HPDE6-E6E7 (cell line): ENCODE results near the gene VPS13C.

ENCODE experiments used
- DNase-seq: peaks from one replicate; pipeline ENCODE4 v3.0.0; 2011; ENCODE audit warnings: missing footprints; ENCODE audit errors: extremely low spot score

The VPS13C gene

GRCh38 chr15:61938249-61938648 lies 122.0 kb downstream of the VPS13C start:
- DNase-seq, result no peak

- DNase-seq, result no peak
Observed at GRCh38 chr15:61936528-61937195, 123.6 kb downstream of the VPS13C start.

DNA sequence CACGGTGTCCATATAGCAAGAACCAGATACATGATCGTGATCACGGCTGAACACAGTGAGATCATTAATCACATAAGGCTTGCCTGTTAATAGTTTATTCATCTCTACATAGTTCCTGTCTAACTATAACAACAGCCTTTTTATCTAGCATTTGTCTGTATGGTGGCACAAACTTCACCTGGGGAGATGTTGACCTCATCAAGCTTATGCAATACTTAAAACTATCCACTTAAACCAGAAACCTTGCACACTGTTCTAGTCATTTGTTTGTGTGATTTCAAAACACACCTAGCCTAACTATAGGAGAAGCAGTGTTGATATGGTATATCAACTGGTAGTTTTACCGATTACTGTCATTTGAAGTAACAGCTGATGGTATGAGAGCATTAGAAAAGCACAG lies 124.8 kb downstream of the VPS13C start:
- no peak for DNase-seq

DNA sequence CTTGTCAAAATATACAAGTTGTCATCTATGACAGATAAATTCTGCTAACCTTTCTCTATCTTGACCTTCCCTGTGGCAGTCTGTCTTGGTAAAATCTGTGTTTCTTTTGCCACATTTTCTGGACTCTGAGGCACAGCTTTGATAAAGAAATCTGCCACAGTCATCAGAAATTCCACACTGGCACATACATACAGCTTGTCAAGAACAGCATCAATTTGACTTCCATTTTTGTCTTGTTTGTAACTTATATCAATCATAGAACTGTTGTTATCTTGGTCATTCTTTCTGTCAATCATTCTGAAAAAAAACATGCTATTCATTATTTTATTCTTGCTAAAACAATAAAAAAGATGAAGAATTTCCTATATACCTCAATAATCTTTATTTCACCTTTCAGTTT lies 130.8 kb downstream of the VPS13C start:
- no peak for DNase-seq

GRCh38 chr15:61923173-61923572 lies 137.1 kb downstream of the VPS13C start:
- DNase-seq, result no peak

GRCh38 chr15:61921093-61921492 lies 139.2 kb downstream of the VPS13C start:
- no peak for DNase-seq

- no peak for DNase-seq
Observed at GRCh38 chr15:61917457-61917856, 142.8 kb downstream of the VPS13C start.

- no peak for DNase-seq
Observed at GRCh38 chr15:61916104-61916503, 144.1 kb downstream of the VPS13C start.

DNA sequence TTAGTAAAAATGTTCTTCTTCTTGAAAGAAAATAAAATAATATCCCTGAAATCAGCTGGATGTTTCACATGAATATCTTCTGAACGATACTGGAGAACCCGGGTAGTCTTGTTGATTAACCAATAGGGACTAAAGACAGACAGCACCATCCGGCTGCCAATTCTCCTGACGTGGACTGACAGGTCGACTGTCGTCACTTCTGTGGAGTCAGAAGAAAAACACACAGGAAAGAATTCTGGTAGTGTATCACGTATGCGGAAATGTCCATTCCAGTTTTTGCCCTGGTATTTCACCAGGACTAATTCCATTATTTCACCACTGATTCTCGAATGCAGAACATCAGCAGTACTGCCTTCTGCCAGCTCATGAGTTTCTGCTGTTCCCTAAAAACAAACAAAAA lies 144.6 kb downstream of the VPS13C start:
- no peak for DNase-seq

GRCh38 chr15:61910839-61911369 lies 149.3 kb downstream of the VPS13C start:
- no peak for DNase-seq

GRCh38 chr15:61908241-61908640 lies 152.0 kb downstream of the VPS13C start:
- no peak for DNase-seq

- DNase-seq, result no peak
Observed at GRCh38 chr15:61907753-61908086, 152.5 kb downstream of the VPS13C start.

GRCh38 chr15:61906961-61907752 lies 153.1 kb downstream of the VPS13C start:
- no peak for DNase-seq

DNA sequence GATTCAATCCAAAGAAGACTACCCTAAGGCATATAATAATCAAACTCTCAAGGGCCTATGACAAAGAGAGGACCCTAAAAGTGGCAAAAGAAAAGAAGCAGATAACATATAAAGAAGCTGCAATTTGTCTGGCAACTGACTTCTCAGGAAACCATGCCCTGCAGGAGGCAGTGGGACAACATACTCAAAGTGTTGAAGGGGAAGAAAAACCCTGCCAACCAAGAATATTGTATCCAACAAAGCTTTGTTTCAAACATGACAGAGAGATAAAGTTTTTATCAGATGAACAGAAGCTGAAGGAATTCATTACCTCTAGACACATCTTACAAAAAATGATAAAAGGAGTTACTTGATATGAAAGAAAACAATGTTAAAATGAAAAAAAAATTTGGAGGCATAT lies 167.1 kb downstream of the VPS13C start:
- DNase-seq, result no peak

- no peak for DNase-seq
Observed at GRCh38 chr15:61892140-61892539, 168.1 kb downstream of the VPS13C start.

GRCh38 chr15:61890106-61890505 lies 170.1 kb downstream of the VPS13C start:
- no peak for DNase-seq

- DNase-seq, result no peak
Observed at GRCh38 chr15:61889706-61890105, 170.5 kb downstream of the VPS13C start.

DNA sequence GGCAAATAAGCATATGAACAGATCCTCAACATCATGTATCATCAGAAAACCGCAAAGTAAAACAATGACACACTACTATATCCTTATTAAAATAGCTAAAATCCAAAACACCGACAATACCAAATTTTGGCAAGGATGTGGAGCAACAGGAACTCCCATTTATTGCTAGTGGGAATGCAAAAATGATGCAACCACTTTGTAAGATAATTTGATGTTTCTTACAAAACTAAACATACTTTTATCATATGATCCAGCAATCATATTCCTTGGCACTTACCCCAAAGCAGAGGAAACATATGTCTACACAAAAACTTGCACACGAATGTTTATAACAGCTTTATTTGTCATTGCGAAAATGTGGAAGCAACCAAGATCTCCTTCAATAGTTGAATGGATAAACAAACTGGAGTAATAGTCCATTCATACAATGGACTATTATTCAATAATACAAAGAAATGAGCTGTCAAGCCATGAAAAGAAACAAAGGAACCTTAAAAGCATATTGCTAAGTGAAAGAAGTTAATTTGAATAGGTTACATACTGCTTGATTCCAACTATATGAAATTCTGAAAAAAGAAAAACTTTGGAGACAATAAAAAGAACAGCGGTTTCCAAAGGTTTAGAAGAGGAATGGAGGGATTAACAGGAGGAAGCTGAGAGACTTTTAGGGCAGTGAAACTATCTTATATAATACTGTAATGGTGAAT lies 172.0 kb downstream of the VPS13C start:
- DNase-seq, result no peak

GRCh38 chr15:61880084-61880483 lies 180.2 kb downstream of the VPS13C start:
- DNase-seq, result no peak

DNA sequence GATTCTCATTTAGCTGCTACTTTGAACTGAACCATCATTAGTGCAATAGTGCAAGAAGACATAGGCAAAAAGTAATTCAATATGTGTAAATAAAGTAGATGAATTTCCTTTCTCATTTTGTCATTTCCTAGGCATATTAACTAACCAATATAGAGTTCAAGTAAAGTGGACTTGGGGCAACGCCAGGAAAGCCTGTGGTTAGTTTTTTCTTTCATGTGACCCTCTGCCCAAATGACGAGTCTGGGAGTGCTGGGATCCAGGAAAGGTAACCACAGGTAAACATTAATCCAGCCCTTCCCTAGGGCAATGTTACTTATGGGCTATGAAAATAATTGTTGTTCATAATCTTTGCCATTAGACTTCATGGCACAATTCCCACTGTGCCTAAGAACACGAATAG lies 181.0 kb downstream of the VPS13C start:
- DNase-seq, result peak; percentile 3

DNA sequence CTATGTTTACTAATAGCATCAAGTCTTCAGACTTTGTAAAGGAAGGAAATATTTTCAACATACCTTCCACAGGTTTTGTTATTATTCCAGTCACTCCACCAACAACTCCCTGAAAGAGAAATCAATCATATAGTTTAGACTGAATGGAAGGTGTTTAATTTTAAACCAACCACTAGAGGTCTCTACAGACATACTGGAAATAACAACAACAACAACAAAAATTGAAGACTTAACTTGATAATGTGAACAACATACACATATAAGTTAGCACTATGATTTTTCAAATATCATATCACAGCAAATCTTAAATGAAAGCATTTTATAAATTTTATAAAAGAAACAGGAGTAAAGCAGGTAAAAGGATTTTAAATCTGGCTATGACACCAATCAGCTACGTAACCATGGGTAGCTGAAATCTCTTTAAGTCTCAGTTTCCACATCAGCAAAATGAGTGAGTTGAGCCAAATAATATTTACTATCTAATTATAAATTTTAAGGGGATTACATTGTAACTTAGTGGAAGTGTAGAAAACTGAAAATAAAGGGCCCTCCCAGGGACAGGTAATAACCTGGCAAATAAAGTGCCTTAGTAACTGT lies 188.2 kb downstream of the VPS13C start:
- DNase-seq, result peak; percentile 7

DNA sequence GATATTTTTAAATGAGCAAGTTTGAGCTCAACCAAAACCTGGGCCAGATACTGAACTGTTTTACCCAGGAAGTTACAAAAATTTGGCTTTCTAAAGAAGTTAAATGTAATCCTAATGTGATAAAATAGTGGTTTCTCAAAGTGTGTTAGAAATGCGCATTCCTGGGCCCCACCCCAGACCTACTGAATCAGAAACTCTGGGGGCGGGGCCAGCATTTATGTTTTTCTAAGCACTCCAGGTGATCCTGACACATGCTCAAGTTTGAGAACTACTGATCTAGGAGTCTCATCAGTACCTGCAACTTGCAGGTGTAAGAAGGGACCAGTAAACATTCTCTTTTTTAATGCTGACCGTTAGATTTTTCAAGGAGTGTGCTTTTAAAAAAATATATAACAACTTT lies 190.6 kb downstream of the VPS13C start:
- no peak for DNase-seq
